Measurements from ENCODE around the gene NFAT5.

DNA sequence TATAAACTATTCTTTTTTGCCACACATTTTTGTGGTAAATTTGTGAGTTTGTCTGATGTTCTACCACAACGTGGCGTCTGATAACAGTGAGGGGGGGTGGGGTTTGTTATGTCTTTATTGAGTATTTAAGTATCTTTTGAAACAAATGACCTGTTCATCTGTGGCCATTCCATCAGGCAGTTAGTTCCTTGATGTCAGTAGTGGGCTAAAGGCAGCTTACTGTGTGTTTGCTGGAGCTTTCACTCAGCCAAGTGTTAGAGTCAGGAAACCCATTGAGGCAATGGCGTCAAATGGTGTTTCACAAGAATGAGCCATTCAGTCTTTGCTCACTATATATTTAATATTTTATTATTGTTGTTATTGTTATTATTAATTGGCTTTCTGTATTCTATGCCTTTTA lies 132.6 kb downstream of the NFAT5 start:
- no peak for TF ChIP-seq POLR2A (IDR thresholded peaks at IDR 0.05)
- TF ChIP-seq, protein P1, sequence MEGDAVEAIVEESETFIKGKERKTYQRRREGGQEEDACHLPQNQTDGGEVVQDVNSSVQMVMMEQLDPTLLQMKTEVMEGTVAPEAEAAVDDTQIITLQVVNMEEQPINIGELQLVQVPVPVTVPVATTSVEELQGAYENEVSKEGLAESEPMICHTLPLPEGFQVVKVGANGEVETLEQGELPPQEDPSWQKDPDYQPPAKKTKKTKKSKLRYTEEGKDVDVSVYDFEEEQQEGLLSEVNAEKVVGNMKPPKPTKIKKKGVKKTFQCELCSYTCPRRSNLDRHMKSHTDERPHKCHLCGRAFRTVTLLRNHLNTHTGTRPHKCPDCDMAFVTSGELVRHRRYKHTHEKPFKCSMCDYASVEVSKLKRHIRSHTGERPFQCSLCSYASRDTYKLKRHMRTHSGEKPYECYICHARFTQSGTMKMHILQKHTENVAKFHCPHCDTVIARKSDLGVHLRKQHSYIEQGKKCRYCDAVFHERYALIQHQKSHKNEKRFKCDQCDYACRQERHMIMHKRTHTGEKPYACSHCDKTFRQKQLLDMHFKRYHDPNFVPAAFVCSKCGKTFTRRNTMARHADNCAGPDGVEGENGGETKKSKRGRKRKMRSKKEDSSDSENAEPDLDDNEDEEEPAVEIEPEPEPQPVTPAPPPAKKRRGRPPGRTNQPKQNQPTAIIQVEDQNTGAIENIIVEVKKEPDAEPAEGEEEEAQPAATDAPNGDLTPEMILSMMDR (IDR thresholded peaks at IDR 0.05): no peak
